Pulmonary artery endothelial cell (primary cell): ENCODE measurements around the gene RNF112. TPM values are rescaled to one million over a fixed set of nuclear protein-coding genes. Genes with fewer than 3 reads are reported as not detected.
"Not testable (repeated sequence)": the region's sequence is repeated elsewhere in the genome, so short reads cannot be mapped to it uniquely, and the experiment has no call there.

Source experiments
- DNase-seq: peaks from one replicate; pipeline ENCODE4 v3.0.0-alpha.2; 2011; ENCODE audit warnings: low read depth, low spot score
- total RNA-seq: library from RNA; depleted of rRNA; stranded (reverse); fragments of >200 nt; gene quantifications from 2 replicates; pipeline ENCODE4 v1.2.3, GENCODE V29; 2014

The RNF112 gene
- total RNA-seq, 1 donor from 2014 or later, result 0.07 TPM

DNA sequence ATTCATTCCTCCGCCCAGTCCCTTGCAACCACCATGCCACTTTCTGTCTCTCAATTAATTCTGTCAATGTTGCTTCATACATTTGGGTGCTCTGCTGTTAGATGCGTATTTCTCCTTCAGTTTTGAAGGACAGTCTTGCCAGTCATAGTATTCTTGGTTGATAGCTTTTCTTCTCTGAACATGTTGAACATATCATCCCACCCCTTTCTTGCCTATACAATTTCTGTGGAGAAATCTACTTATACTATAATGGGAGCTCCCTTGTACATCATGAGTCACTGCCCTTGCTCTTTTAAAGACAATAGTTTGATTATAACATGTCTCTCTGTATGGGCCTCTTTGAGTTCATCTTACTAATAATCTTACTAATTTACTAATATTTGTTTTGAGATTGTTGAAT lies 34.1 kb downstream of the RNF112 start:
- no peak for DNase-seq

GRCh38 chr17:19446577-19446976 lies 35.5 kb downstream of the RNF112 start:
- not testable (repeated sequence) for DNase-seq

DNA sequence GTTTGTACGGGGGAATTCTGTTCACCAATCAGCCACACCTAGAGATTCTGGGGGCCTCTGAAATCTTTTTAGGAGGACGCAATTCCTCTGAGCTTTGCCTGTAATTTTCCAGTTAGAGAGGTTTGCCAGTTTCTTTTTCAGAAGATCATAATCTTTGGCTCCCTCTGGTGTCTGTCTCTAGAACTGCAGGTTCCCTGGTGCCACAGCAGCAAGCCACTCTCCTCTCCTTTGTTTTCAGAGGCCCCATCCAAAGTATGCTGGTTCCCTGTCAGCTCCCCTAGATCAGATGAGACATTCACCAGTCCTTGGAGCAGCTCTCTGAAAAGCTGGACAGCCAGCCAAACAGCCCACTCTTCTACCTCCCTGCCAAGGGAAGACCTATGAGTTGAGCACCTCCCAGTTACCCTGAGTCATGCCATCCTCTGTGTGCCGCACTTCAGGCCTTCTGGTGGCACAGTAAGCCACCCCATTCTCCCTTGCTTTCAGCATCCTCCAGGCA lies 36.1 kb downstream of the RNF112 start:
- peak; percentile 24 for DNase-seq

DNA sequence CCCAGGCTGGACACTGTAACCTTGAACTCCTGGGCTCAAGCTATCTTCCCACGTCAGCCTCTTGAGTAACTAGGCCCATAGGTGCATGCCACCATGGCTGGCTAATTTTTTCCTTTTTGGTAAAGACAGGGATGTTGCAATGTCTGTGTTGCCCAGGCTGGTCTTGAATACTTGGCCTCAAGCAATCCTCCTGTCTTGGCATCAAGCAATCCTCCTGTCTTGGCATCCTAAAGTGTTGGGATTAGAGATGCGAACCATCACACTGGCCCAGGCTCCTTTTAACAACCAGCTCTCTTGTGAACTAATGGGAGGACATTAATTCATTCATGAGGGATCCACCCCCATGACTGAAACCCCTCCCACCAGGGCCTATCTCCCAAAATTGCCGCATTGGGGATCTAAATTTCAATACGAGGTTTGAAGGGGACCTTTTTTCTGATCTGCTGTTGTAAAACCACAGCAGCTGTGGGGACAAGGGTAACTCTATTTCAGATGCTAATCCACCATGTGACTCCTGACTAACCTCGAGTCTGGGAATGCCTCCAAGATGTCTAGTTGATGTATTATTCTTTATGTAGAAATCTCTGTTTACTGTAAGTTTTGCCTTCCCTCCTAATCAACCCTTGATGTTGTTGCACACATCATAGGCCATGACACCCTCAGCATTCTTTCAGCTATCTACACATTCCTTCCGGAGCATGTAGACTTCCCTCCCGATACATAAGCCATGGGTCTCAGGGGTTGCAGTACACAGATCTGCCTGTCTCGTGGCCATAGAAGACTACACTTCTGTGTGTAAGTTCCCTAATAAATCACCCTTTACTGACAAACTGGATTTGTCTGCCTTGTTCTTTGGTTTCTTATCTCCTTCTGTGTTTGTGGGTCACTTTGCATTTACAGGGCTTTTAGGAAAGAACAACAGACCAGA lies 37.6 kb downstream of the RNF112 start:
- peak; percentile 98 for DNase-seq

DNA sequence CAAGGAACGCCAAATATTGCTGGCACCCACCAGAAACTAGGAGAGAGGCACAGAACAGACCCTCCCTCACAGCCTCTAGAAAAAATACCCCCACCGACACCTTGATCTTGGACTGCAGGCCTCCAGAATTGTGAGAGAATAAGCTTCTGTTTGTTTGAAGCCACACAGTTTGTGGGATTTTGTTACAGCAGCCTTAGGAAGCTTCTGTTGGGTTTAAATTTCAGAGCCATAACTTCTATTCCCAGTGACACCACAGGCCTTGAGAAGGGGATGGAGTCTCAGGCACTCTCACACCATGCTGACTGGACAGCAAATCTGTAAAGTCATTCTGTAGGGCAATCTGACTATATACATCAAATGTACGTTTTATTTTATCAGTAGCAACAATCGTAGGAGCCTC lies 38.6 kb downstream of the RNF112 start:
- no peak for DNase-seq

GRCh38 chr17:19453296-19453695 lies 42.3 kb downstream of the RNF112 start:
- DNase-seq, result no peak

DNA sequence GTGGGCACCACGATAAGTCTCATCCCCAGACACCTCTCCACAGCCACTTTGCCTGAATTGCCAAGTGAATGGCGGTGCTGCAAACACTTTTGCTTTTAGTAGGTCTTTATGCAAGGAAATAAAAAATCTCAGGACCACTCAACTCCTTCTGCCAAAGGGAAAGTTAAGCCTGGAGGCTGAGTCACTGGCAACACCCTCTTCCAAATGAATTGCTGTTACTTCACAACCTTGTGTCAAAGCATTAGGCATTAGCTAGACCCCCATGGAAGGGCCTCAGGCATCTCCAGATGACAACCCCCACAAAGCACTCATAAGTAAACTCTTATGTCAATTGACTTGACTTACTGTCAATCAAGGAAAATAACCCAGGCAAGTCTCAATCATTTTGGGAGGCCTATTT lies 43.0 kb downstream of the RNF112 start:
- DNase-seq, result no peak

DNA sequence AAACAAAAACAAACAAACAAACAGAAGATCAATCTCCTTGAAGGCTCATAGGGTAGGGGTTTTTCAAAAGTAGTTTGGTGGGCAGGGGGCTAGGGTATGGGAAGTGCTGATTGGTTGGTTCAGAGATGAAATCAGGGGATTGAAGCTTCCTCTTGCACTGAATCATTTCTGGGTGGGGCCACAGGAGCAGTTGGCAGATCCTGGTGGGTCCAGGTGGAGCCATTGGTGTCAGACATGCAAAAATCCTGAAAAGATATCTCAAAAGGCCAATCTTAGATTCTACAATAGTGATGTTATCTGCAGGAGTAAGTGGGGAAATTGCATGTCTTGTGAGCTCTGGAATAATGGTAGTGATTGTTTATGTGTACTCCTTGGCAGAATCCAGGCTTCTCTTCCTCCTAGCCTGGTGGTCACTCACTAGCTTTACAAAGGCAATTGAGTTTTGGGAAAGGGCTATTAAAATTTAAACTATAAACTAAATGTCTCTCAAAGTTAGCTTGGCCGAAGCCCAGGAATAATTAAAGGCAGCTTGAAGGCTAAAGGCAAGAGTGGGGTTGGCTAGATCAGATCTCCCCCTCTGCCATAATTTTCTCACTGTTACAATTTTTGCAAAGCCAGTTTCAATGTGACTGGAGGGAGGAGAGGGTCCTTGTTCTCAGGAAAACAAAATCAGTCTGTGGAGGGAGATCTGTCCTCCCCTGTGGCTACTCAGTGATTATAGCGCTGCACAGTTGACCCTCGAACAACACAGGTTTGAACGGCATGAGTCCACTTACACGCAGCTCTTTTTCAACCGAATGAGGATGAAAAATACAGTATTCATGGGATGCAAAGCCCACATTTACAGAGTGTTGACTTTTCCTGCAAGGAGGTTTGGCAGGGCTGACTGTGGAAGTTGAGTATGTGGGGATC lies 45.2 kb downstream of the RNF112 start:
- DNase-seq, result no peak

- DNase-seq, result no peak
These were observed 46.0 kb downstream of the RNF112 start for GRCh38 chr17:19457046-19457445.

DNA sequence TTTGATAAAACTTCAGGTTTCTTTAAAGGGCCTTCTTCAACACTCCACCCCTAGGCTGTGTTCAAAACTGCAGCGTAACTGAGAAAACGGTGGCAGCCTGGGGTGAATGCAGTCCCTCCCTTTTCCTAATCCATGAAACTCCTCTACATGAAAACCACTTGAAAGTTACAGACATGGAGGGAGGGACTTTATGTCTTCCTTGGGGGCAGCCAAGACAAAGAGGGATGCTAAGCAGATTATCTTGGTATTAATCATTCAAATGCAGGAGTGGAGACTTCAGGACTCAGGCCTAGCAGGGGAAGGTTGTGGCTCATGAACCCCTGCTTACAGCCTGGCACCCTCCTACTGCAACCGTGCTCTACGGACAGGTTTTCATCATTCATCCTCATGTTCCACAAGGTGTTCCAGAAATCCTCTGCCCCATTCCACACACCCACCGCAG lies 46.8 kb downstream of the RNF112 start:
- DNase-seq, result no peak

- not testable (repeated sequence) for DNase-seq
These were observed 47.4 kb downstream of the RNF112 start for GRCh38 chr17:19458481-19458880.

DNA sequence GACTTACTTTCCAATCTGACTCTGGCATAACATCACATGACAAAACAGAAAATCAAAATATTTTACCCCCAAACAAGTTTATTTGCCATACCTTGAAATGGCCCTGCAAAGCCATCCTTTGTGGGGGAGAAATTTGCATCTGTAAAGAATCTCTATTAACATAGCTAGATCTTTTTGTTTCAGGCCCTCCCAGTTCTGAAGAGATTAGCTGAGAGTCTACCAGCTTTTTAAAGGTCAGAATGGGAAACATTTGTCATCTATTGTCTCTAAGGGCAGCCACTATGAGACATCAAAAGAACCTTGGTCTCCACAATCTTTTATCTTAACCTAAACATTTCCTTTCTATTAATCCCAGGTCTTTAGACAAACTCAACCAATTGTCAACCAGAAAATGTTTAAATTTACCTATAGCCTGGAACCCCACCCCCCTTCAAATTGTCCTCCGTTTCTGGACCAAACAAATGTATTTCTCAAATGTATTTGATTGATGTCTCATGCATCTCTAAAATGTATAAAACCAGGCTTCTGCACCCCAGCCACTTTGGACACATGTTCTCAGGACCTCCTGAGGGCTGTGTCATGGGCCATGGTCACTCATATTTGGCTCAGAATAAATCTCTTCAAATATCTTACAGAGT lies 48.1 kb downstream of the RNF112 start:
- not testable (repeated sequence) for DNase-seq

- no peak for DNase-seq
These were observed 49.7 kb downstream of the RNF112 start for GRCh38 chr17:19460700-19461099.

GRCh38 chr17:19461116-19461515 lies 50.1 kb downstream of the RNF112 start:
- no peak for DNase-seq

- DNase-seq, result no peak
These were observed 50.6 kb downstream of the RNF112 start for GRCh38 chr17:19461681-19462080.

DNA sequence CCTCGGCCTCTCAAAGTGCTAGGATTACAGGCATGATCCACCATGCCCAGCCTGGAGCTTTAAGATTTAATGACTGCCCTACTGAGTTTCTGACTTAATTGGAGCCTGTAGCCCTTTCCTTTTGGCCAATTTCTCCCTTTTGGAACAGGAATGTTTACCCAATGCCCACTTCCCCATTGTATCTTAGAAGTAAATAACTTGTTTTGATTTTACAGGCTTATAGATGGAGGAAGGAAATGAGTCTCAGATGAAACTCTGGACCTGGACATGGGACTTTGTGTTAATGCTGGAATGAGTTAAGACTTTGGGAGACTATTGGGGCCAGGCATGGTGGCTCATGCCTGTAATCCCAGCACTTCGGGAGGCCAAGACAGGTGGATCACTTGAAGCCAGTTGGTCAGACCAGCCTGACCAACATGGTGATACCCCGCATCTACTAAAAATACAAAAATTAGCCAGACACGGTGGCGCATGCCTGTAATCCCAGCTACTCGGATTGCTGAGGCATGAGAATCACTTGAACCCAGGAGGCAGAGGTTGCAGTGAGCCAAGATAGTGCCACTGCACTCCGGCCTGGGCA lies 51.5 kb downstream of the RNF112 start:
- not testable (repeated sequence) for DNase-seq

GRCh38 chr17:19464031-19465026 lies 53.3 kb downstream of the RNF112 start:
- no peak for DNase-seq
